B cell (primary cell): ENCODE measurements around the gene MGAT1. TPM values are rescaled to one million over a fixed set of nuclear protein-coding genes. Genes with fewer than 3 reads are reported as not detected.

Experiments
- ATAC-seq: fragments of 200-7000 bp; cut with Tn5 transposase; one replicate; pipeline ENCODE4 v1.10.0; 2021; ENCODE audit warnings: low read depth, mild to moderate bottlenecking, moderate number of reproducible peaks, moderate library complexity
- CTCF ChIA-PET: fragments of 350-600 bp; sonication (Branson Sonifier 250); formaldehyde crosslinking; loops from one replicate; lab custom pipeline; 2021; ENCODE audit warnings: antibody characterized with exemption, inconsistent platforms; lab: Charles Lee
- POLR2A ChIA-PET: fragments of 350-600 bp; sonication (Branson Sonifier 250); formaldehyde crosslinking; loops from one replicate; lab custom pipeline; 2021; ENCODE audit warnings: antibody characterized with exemption; lab: Charles Lee
- DNase-seq: peaks from one replicate; pipeline ENCODE4 v3.0.0; 2013
- H2AFZ ChIP-seq: 2 replicates; pipeline ENCODE4 v1.6.1; 2012; ENCODE audit warnings: mild to moderate bottlenecking, low read depth, low read length; ENCODE audit not compliant: insufficient read depth, poor library complexity, severe bottlenecking
- H3K27ac ChIP-seq, 2 donors: 1 replicate in 1 of 2; 2 replicates in 1 of 2; pipeline ENCODE4 v1.5.1; 2012 to 2013; ENCODE audit warnings: low read length in 2 of 2, mild to moderate bottlenecking in 2 of 2, moderate library complexity in 1 of 2
- H3K27me3 ChIP-seq, 4 experiments: fragments of 200-600 bp in 1 of 4; sonication (generic) in 1 of 4; replicated peaks in 1 of 4; 1 replicate in 2 of 4; 2 replicates in 2 of 4; pipeline versions ENCODE4 v1.6.1 to v1.7.0; 2013 to 2016; ENCODE audit warnings: low read length in 3 of 4, mild to moderate bottlenecking in 2 of 4, mixed read lengths in 1 of 4, moderate library complexity in 1 of 4; ENCODE audit not compliant: insufficient read depth in 4 of 4, control insufficient read depth in 3 of 4; ENCODE audit errors: control extremely low read depth in 1 of 4
- H3K36me3 ChIP-seq, 2 experiments: replicated peaks in 1 of 2; 1 replicate in 1 of 2; 2 replicates in 1 of 2; pipeline versions ENCODE4 v1.6.1 to v1.7.1; 2013; ENCODE audit warnings: low read length in 1 of 2; ENCODE audit not compliant: insufficient read depth in 2 of 2, control insufficient read depth in 1 of 2; ENCODE audit errors: control extremely low read depth in 1 of 2, extremely low read depth in 1 of 2
- H3K4me1 ChIP-seq, 2 donors: fragments of 200-600 bp in 1 of 2; sonication (generic) in 1 of 2; 1 replicate in 1 of 2; 2 replicates in 1 of 2; pipeline versions ENCODE4 v1.5.1 to v1.6.1; 2013 to 2017; ENCODE audit warnings: low read length in 2 of 2; ENCODE audit not compliant: control insufficient read depth in 2 of 2, insufficient read depth in 2 of 2
- H3K4me2 ChIP-seq: replicated peaks from 2 replicates; pipeline ENCODE3; 2012; ENCODE audit warnings: mild to moderate bottlenecking, low read depth, low read length; ENCODE audit not compliant: poor library complexity, severe bottlenecking
- H3K4me3 ChIP-seq, 5 experiments: fragments of 200-600 bp in 1 of 5; sonication (generic) in 1 of 5; 1 replicate in 3 of 5; 2 replicates in 2 of 5; pipeline versions ENCODE4 v1.5.1 to v1.7.0; 2011 to 2016; ENCODE audit warnings: low read length in 4 of 5, mild to moderate bottlenecking in 4 of 5, low read depth in 2 of 5, control low read depth in 1 of 5, moderate library complexity in 1 of 5; ENCODE audit not compliant: insufficient read depth in 1 of 5; ENCODE audit errors: control extremely low read depth in 1 of 5, extremely low read depth in 1 of 5
- H3K79me2 ChIP-seq: fragments of 200-600 bp; sonication (generic); one replicate; pipeline ENCODE4 v1.6.0; 2016; ENCODE audit warnings: low read length; ENCODE audit not compliant: control insufficient read depth, insufficient read depth
- H3K9ac ChIP-seq: fragments of 200-600 bp; sonication (generic); 2 replicates; pipeline ENCODE4 v1.6.1; 2017; ENCODE audit warnings: mild to moderate bottlenecking, low read length, moderate library complexity
- H3K9me3 ChIP-seq, 3 donors: one replicate each; pipeline versions ENCODE4 v1.6.1 to v1.7.1; 2013; ENCODE audit warnings: low read length in 2 of 3; ENCODE audit not compliant: control insufficient read depth in 2 of 3, insufficient read depth in 1 of 3; ENCODE audit errors: control extremely low read depth in 1 of 3
- H4K20me1 ChIP-seq: 2 replicates; pipeline ENCODE4 v1.6.0; 2012; ENCODE audit warnings: mild to moderate bottlenecking, low read length; ENCODE audit not compliant: insufficient read depth, control insufficient read depth, poor library complexity, severe bottlenecking
- H3K27ac Mint-ChIP-seq: one replicate; pipeline ENCODE4 v1.8.0; 2021; ENCODE audit warnings: mixed read lengths
- H3K27me3 Mint-ChIP-seq: one replicate; pipeline ENCODE4 v1.8.0; 2021; ENCODE audit warnings: mixed read lengths
- H3K4me1 Mint-ChIP-seq: one replicate; pipeline ENCODE4 v1.8.0; 2021; ENCODE audit warnings: mixed read lengths
- H3K4me3 Mint-ChIP-seq: one replicate; pipeline ENCODE4 v1.8.0; 2021; ENCODE audit warnings: mixed read lengths
- H3K9me3 Mint-ChIP-seq: one replicate; pipeline ENCODE4 v1.8.0; 2022; ENCODE audit warnings: mixed read lengths; ENCODE audit not compliant: insufficient read depth
- EZH2 ChIP-seq: IDR thresholded peaks from 2 replicates; pipeline ENCODE4 v1.6.1; 2012; ENCODE audit warnings: borderline replicate concordance, low read depth, mild to moderate bottlenecking, moderate library complexity, low read length; ENCODE audit not compliant: insufficient read depth, poor library complexity, severe bottlenecking
- WGBS: methylation state at CpG from one replicate; pipeline ENCODE4 v1.1.5; 2013; ENCODE audit warnings: missing lambda C conversion rate; ENCODE audit not compliant: insufficient coverage; 5-methylcytosine and 5-hydroxymethylcytosine counted together
- intact Hi-C: fragments of 100-400 bp; cut with micrococcal nuclease; formaldehyde crosslinking; loops from one replicate; pipeline ENCODE4 v1.10.0; 2022
- polyA plus RNA-seq: library from polyadenylated mRNA; depleted of rRNA; stranded (reverse); fragments of >200 nt; gene quantifications from 2 replicates; pipeline ENCODE4 v1.2.3, GENCODE V29; 2012
- total RNA-seq, 2 donors: library from RNA; stranded (reverse); fragments of 120-200 nt in 1 of 2; gene quantifications; 1 replicate in 1 of 2; 2 replicates in 1 of 2; pipeline versions ENCODE4 v1.2.3 to v1.2.4, GENCODE V29; 2013 to 2022
- TF ChIP-seq, protein P1 (sequence below): fragments of 200-600 bp; IDR thresholded peaks from one replicate; pipeline ENCODE4 v1.8.0; 2022; ENCODE audit warnings: antibody characterized with exemption, mild to moderate bottlenecking

Gene MGAT1
- total and polyA plus RNA-seq, 2 donors (not counting 1 experiment from before 2014, with no cell fraction given), result 81.2 to 140 TPM

DNA sequence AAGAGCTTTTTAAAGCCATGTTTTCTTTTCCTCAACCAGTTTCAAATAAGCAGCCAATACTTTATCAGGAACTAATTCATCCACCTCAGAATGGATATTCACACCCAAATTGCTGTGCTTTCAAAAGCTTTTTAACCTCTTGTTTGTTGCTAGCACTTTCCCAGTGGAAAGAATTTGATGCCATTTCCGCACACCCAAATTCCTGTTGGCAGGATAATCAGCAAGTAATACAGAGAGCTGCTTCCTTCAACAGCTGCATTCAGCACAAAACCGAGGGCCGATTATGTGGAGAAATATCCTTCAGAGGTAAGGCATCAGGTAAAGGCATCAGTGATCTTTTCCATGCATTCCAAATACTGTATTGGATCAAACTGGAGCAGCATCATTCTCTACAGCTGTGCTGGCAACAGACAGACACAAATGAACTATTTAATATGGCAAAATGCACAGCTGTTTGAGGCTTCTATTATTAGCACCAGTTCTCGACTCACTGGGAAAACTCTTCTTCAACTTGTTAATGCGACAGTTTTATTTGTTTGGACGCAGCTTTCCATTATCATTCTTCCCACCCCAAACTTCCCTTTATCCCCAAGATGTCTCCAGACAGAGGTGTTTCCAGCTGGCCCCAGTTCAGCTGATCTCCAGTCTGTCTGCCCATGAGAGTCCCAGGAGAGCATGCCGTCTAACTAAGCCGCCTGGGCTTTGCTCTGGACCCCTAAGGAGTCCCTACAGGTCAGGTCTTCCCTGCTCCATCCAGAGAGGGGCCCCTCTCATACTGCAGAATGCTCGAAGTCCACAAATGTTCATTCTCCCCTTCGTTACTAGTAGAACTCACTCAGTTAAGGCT is 22.2 kb upstream of the MGAT1 start:
- no peak overlapping the region for H3K4me2 ChIP-seq
- POLR2A ChIA-PET, result interaction anchor here (1.1 kb wide), 1 partner anchor 14 kb away, joined by 6 read pairs; no protein-coding TSS in a partner anchor
- no peak overlapping the region for H3K27ac ChIP-seq
- H3K9me3 Mint-ChIP-seq, result no peaks in the 10 kb centered on the region
- TF ChIP-seq, protein P1, sequence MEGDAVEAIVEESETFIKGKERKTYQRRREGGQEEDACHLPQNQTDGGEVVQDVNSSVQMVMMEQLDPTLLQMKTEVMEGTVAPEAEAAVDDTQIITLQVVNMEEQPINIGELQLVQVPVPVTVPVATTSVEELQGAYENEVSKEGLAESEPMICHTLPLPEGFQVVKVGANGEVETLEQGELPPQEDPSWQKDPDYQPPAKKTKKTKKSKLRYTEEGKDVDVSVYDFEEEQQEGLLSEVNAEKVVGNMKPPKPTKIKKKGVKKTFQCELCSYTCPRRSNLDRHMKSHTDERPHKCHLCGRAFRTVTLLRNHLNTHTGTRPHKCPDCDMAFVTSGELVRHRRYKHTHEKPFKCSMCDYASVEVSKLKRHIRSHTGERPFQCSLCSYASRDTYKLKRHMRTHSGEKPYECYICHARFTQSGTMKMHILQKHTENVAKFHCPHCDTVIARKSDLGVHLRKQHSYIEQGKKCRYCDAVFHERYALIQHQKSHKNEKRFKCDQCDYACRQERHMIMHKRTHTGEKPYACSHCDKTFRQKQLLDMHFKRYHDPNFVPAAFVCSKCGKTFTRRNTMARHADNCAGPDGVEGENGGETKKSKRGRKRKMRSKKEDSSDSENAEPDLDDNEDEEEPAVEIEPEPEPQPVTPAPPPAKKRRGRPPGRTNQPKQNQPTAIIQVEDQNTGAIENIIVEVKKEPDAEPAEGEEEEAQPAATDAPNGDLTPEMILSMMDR, result no peak
- TF ChIP-seq EZH2, result no peak
- no peak overlapping the region for H3K9ac ChIP-seq
- H3K9me3 ChIP-seq, result peaks cover 0 to 6% (median 0%) of the 10 kb centered on the region in 3 donors
- H4K20me1 ChIP-seq, result no peaks in the 10 kb centered on the region
- intact Hi-C loops, result no loop called here
- no peak overlapping the region for H3K4me3 ChIP-seq
- H3K36me3 ChIP-seq, result peaks cover 0 to 5% of the 10 kb centered on the region in 2 experiments
- no peaks in the 10 kb centered on the region for H3K27me3 Mint-ChIP-seq
- H3K4me3 Mint-ChIP-seq, result no peak overlapping the region
- peaks cover 7% of the 10 kb centered on the region for H3K79me2 ChIP-seq
- no peak for ATAC-seq
- H2AFZ ChIP-seq, result no peak overlapping the region
- peaks cover 22 to 24% of the 10 kb centered on the region in 2 donors for H3K4me1 ChIP-seq
- CTCF ChIA-PET, result interaction anchor here (1.5 to 2.3 kb wide), 2 partner anchors 24 to 40 kb away, joined by 3 to 6 read pairs; no protein-coding TSS in a partner anchor
- DNase-seq, result no peak
- H3K27me3 ChIP-seq, result no peaks in the 10 kb centered on the region
- 94% methylated on average over 9 of the region's 10 CpGs for WGBS
- H3K4me1 Mint-ChIP-seq, result peaks cover 29% of the 10 kb centered on the region
- H3K27ac Mint-ChIP-seq, result no peak overlapping the region
